HG02970 (cell line): ENCODE results near the gene AIFM1.

ENCODE experiments used
- ATAC-seq: cut with Tn5 transposase; IDR thresholded peaks from one replicate; pipeline ENCODE4 v1.9.1; 2021; ENCODE audit warnings: mild to moderate bottlenecking, moderate library complexity, moderate number of reproducible peaks; ENCODE audit not compliant: unreplicated experiment, low FRiP score

Gene AIFM1

GRCh38 chrX:130171446-130172126, 5.9 kb upstream of the AIFM1 start, which contains the start of gene RAB33A:
Gene RAB33A, plus strand, starts transcription at chrX:130171962. Its CDS starts 101 bp downstream, at chrX:130172063.
- ATAC-seq: no peak

GRCh38 chrX:130170752-130171445, 5.3 kb upstream of the AIFM1 start:
- peak; percentile 39 for ATAC-seq

GRCh38 chrX:130167040-130167439, 1.4 kb upstream of the AIFM1 start:
- ATAC-seq: no peak

- ATAC-seq: no peak
Measured at GRCh38 chrX:130166503-130166777, 799 bp upstream of the AIFM1 start.

GRCh38 chrX:130165181-130165702, 399 bp downstream of the AIFM1 start:
- no peak for ATAC-seq

GRCh38 chrX:130163398-130163797, 2.2 kb downstream of the AIFM1 start:
- no peak for ATAC-seq

- no peak for ATAC-seq
Measured at GRCh38 chrX:130162094-130162735, 3.4 kb downstream of the AIFM1 start.

- no peak for ATAC-seq
Measured at GRCh38 chrX:130159776-130160175, 5.9 kb downstream of the AIFM1 start.

- ATAC-seq: no peak
Measured at GRCh38 chrX:130158311-130158710, 7.3 kb downstream of the AIFM1 start.

- no peak for ATAC-seq
Measured at GRCh38 chrX:130155564-130155963, 10.1 kb downstream of the AIFM1 start.

GRCh38 chrX:130147631-130148030, 18.0 kb downstream of the AIFM1 start:
- ATAC-seq: no peak

- ATAC-seq: no peak
Measured at GRCh38 chrX:130145123-130145522, 20.5 kb downstream of the AIFM1 start.

GRCh38 chrX:130144509-130144908, 21.1 kb downstream of the AIFM1 start:
- ATAC-seq: no peak

GRCh38 chrX:130139474-130140201, 26.0 kb downstream of the AIFM1 start:
- no peak for ATAC-seq

- no peak for ATAC-seq
Measured at GRCh38 chrX:130136961-130137360, 28.7 kb downstream of the AIFM1 start.

GRCh38 chrX:130136496-130136895, 29.1 kb downstream of the AIFM1 start:
- no peak for ATAC-seq

GRCh38 chrX:130130990-130131389, 34.7 kb downstream of the AIFM1 start:
- no peak for ATAC-seq

- ATAC-seq: no peak
Measured at GRCh38 chrX:130125091-130125874, 40.4 kb downstream of the AIFM1 start.

- ATAC-seq: no peak
Measured at GRCh38 chrX:130124577-130124976, 41.1 kb downstream of the AIFM1 start.

- no peak for ATAC-seq
Measured at GRCh38 chrX:130121505-130121800, 44.2 kb downstream of the AIFM1 start.
